ENCODE results near the gene FAM117A. TPM values are rescaled to one million over a fixed set of nuclear protein-coding genes. Genes with fewer than 3 reads are reported as not detected.

Gene FAM117A
- total RNA-seq, 2 donors from 2014 or later, result 25.8 TPM

DNA sequence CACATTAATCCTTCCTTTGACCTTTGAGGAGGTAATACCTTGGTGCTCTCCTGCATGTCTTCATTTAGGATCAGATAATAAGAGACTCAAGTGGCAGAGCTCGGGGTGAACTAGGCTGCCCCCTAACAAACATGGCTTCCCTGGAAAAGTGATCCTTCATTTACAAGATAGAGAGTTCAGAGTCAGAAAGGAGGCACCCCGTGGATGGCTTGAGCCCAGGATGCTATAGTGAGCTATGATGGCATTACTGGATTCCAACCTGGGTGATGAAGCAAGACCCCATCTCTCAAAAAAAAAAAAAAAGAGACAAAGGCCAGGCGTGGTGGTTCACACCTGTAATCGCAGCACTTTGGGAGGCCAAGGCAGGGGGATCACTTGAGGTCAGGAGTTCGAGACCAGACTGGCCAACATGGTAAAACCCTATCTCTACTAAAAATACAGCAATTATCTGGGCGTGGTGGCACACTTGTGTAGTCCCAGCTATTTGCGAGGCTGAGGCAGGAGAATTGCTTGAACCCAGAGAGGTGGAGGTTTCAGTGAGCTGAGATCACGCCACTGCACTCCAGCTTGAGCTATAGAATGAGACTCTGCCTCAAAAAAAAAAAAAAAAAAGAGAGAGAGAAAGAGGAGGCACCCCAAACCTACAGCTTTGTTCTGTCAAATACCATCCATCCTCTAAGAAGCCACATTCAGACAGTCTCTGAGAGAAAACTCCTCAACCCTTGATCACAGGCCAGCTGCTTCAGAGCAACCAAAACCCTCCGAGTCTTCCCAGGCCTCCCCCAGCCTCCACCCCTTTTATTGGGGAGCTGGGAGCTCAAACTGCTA is 7.4 kb downstream of the FAM117A start:
- peak overlapping the region; percentile 12 for H3K4me3 Mint-ChIP-seq
- ATAC-seq (replicated peaks), result no peak
- H3K36me3 Mint-ChIP-seq (ENCODE audit: low read depth), result peaks cover 39% of the 10 kb centered on the region
- H3K27ac Mint-ChIP-seq, result peak overlapping the region; percentile 53
- no peaks in the 10 kb centered on the region for H3K9me3 Mint-ChIP-seq
- no peaks in the 10 kb centered on the region for H3K27me3 Mint-ChIP-seq
- peaks cover 46% of the 10 kb centered on the region for H3K4me1 Mint-ChIP-seq

DNA sequence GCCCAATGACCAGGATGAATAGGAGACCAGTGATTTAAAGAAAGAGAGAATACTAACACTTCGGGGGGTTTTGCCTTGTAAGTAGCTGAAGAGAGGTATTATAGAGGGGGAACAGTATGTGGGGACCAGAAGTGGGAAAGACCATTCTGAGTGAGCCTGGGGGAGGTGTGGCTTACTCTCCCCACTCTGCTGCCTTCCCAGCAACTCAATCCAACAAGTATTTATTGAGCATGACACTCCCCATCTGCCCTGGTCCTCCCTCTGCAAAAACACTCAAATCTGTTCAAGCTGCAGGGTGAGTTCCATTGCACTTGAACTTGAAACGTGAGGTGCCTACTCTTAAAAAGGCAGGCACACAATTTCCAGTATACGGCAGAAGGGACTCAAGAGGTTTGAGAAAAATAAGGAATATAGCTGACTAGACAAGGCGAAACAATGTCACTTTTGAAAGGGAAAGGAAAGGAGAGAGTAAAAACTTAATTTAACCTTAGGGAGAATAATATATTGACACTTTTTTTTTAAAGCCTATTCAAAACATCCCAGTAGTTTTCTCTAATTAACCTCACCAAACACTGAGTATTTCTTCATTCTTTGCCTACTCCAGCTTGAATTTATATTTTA is 8.2 kb downstream of the FAM117A start:
- peak overlapping the region; percentile 12 for H3K4me3 Mint-ChIP-seq
- H3K36me3 Mint-ChIP-seq (ENCODE audit: low read depth), result peaks cover 39% of the 10 kb centered on the region
- H3K27me3 Mint-ChIP-seq, result no peaks in the 10 kb centered on the region
- peaks cover 42% of the 10 kb centered on the region for H3K4me1 Mint-ChIP-seq
- no peak for ATAC-seq (replicated peaks)
- peak overlapping the region; percentile 53 for H3K27ac Mint-ChIP-seq
- H3K9me3 Mint-ChIP-seq, result no peaks in the 10 kb centered on the region

DNA sequence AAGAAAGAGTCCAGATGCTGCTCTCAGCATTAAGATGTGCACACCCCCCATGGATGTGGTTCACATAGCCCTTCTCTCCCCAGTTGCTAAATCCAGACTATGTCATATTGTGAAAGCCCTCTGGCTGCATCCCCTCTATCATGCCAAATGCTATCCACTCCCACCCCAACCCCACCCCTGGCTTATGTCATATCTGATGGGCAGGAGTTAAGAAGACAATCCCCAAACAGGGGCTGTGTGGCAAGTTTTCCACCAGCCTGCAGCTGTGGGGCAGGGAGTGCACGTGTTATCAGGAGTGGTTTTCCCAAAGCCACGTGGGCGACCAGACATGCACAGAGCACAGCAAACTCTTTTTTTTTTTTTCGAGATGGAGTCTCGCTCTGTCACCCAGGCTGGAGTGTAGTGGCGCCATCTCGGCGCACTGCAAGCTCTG is 10.0 kb downstream of the FAM117A start:
- Mint-ChIP-seq H3K27ac (peak overlapping the region; percentile 55), H3K9me3 (no peaks in the 10 kb centered on the region), H3K4me1 (peaks cover 38% of the 10 kb centered on the region), H3K4me3 (peak overlapping the region; percentile 21), H3K36me3 (ENCODE audit: low read depth) (peaks cover 31% of the 10 kb centered on the region), H3K27me3 (no peaks in the 10 kb centered on the region)
- ATAC-seq (replicated peaks), result no peak

DNA sequence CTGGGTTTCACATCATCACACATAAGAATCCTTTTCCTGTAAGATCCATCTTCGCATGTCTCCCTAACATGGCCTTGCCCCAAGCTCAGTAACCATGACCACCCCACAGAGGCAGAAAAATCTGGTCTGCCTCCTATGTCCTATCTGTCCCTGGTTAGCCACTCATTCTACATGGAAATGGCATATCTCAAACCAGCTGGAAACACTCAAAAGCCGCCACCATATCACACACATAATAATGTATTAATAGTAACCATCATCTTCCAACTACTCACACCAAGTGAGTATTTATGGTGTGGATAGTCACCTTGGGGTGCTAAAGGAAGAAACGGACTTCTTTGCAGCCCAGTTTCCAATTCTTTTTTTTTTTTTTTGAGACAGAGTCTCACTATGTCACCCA is 11.4 kb downstream of the FAM117A start:
- Mint-ChIP-seq H3K36me3 (ENCODE audit: low read depth) (peaks cover 26% of the 10 kb centered on the region), H3K4me1 (peaks cover 46% of the 10 kb centered on the region), H3K4me3 (peak overlapping the region; percentile 21), H3K9me3 (no peaks in the 10 kb centered on the region), H3K27ac (peak overlapping the region; percentile 55), H3K27me3 (no peaks in the 10 kb centered on the region)
- ATAC-seq (replicated peaks), result no peak

DNA sequence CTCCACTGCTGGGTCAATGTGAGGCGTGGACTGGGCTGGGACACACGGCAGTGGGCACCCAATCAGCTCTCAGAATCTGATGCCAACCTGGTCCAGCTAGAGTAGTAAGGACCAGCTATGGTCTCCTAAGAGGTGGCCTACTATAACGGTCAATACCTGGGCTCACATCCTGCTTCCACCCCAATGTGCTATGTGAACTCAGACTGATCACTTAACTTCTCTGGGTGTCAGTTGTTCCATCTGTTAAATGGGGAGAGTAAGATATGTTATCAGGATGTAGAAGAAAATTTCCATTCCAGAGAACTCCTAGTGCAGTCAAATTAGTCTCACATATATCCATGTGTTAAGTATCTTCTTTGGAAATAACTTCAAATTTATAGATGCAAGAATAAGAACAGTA is 14.2 kb downstream of the FAM117A start:
- peaks cover 21% of the 10 kb centered on the region for H3K36me3 Mint-ChIP-seq (ENCODE audit: low read depth)
- H3K27ac Mint-ChIP-seq, result peak overlapping the region; percentile 34
- peak overlapping the region; percentile 25 for H3K4me3 Mint-ChIP-seq
- no peak for ATAC-seq (replicated peaks)
- H3K9me3 Mint-ChIP-seq, result no peaks in the 10 kb centered on the region
- peaks cover 59% of the 10 kb centered on the region for H3K4me1 Mint-ChIP-seq
- no peaks in the 10 kb centered on the region for H3K27me3 Mint-ChIP-seq

DNA sequence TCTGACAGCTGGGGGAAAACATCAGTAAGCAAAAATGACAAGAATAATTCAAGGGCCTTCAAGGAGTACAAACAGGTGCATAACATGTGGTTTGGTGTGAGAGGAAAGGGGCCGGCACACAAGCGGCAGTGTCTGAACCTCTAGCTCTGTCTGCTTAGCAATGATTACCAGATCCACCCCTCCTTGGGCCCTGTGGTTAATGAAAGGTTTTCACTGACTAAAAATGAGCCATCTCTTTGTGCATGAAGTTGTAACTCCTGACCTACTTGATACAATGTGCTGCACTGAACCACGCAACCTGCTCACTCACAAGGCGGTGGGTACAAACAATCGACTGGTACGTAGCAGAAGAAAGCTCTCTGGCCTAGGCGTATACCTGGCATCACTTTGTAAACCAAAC is 15.1 kb downstream of the FAM117A start:
- ATAC-seq (replicated peaks), result peak; percentile 90
- H3K36me3 Mint-ChIP-seq (ENCODE audit: low read depth), result peaks cover 21% of the 10 kb centered on the region
- H3K4me1 Mint-ChIP-seq, result peaks cover 56% of the 10 kb centered on the region
- H3K4me3 Mint-ChIP-seq, result peak overlapping the region; percentile 84
- no peaks in the 10 kb centered on the region for H3K9me3 Mint-ChIP-seq
- peak overlapping the region; percentile 92 for H3K27ac Mint-ChIP-seq
- H3K27me3 Mint-ChIP-seq, result no peaks in the 10 kb centered on the region

DNA sequence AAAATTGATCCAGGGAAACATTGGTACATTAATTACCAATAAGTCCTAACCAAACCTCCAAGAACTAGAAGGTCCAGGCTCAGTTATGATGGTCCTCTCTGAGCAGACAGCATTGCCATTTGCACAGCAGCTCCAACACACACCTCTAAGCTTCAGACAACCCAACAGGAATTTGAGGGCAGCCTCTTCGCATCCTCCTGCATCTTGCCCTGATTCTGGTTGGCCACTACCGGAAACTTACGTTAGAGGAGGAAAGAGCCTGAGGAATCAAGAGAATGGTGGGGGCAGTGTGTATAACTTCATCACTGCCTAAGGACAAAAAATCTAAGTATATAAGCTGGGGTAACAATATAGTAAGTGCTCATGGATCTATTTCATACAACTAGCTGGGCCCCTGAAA is 15.7 kb downstream of the FAM117A start:
- Mint-ChIP-seq H3K4me1 (peaks cover 55% of the 10 kb centered on the region), H3K27ac (peak overlapping the region; percentile 92), H3K36me3 (ENCODE audit: low read depth) (peaks cover 21% of the 10 kb centered on the region), H3K27me3 (no peaks in the 10 kb centered on the region), H3K4me3 (peak overlapping the region; percentile 84), H3K9me3 (no peaks in the 10 kb centered on the region)
- ATAC-seq (replicated peaks), result no peak

DNA sequence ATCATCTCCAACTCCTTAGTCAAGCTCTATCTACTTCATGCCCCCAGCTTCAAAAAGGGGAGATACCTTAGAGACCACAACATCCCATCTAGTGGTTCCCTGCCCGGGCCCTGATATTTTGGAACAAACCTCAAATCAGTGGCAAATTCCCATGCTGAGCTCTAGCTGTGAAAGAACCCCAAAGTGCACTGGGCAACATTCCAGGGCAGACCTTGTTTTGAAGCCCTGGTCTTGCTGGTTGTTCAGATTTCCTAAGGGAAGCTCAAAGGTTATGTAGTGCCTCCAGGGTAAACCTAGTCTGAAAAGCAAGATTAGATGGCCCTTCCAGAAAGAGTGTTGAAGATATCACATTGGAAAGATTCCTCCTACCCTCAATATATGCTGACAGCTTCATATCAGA is 16.3 kb downstream of the FAM117A start:
- peaks cover 21% of the 10 kb centered on the region for H3K36me3 Mint-ChIP-seq (ENCODE audit: low read depth)
- H3K4me3 Mint-ChIP-seq, result peak overlapping the region; percentile 84
- no peaks in the 10 kb centered on the region for H3K27me3 Mint-ChIP-seq
- H3K9me3 Mint-ChIP-seq, result no peaks in the 10 kb centered on the region
- ATAC-seq (replicated peaks), result no peak
- H3K27ac Mint-ChIP-seq, result peak overlapping the region; percentile 85
- H3K4me1 Mint-ChIP-seq, result peaks cover 60% of the 10 kb centered on the region

DNA sequence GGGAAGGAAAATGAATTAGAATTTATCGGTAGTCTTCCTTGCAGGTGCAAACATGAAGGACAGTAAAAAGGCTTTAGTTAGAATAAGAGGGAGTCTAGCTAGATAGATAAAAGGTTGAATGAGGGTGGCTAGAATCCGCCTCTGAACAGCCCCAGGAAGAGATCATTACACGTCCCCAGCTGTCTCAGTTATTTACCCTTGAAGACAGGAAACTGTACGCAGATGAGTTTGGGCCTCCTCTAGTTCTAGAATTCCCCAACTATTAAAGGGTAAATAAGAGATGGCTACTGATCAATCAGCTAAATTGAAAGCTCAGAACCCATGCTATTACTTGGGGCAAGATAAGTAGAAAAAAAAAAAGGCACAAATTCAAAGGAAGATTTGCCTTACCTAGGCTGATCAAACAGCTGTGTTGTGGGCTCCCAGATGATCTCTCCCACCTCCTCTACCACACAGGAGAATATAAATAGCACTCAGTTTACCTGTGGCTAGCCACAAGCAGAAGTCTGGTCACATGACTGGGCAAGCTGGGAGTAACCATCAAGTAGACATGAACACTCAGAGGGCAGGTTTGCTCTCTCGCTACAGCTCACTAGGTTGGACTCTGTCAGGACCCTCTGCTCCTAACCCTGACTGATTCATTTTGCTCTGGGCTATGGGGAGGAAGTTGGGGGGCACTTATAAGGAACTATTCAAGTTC is 17.0 kb downstream of the FAM117A start:
- H3K36me3 Mint-ChIP-seq (ENCODE audit: low read depth), result peaks cover 21% of the 10 kb centered on the region

DNA sequence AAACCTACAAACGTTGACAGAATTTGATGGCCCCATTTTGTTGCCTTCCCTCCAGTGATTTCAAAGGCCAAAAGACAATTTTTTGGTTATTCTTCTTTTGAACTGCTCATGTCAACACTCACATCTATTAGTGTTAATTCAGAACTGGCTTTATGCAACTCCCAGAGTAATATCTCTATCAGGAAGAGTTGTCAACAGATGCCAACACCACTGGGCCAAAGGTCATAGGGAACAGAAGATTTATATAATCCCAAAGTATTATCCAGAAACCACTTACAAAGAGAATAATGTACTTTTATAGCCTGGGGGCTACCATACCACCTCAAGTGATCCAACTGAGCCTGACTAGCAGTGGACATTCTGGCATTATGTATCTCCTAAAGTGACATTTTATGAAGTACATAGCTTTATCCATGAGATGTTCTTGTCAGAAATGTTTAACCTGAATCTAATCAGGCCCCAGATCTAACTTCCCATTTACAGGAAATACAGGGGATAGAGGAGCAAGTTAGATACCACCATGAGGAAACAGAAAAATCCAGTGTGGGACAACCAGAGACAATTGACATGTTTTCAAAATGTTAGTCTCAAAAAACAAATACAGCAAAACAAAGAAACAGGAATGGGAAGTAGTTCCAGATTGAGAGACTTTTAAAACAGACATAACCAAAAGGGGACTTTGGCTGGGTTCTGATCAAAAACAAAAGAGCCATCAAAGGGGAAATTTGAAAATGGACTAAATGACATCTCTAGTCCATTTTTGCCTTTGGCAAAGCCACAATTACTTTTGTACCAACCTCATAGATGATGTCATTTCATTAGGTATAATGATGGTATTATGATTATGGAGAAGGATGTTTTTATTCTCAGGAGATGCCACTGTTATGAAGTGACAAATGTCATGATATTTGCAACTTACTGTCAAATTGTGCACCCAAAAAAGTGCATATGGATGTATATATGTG is 18.5 kb downstream of the FAM117A start:
- peak; percentile 13 for ATAC-seq (replicated peaks)
- peak overlapping the region; percentile 84 for H3K4me3 Mint-ChIP-seq
- H3K27me3 Mint-ChIP-seq, result no peaks in the 10 kb centered on the region
- H3K27ac Mint-ChIP-seq, result peak overlapping the region; percentile 85
- H3K36me3 Mint-ChIP-seq (ENCODE audit: low read depth), result peaks cover 21% of the 10 kb centered on the region
- H3K9me3 Mint-ChIP-seq, result no peaks in the 10 kb centered on the region
- peaks cover 71% of the 10 kb centered on the region for H3K4me1 Mint-ChIP-seq

More for the DNA sequence above, 17.0 kb downstream of the FAM117A start:
- Mint-ChIP-seq H3K4me1 (peaks cover 60% of the 10 kb centered on the region), H3K4me3 (peak overlapping the region; percentile 84), H3K27ac (peak overlapping the region; percentile 85), H3K9me3 (no peaks in the 10 kb centered on the region), H3K27me3 (no peaks in the 10 kb centered on the region)
- ATAC-seq (replicated peaks), result peak; percentile 45

DNA sequence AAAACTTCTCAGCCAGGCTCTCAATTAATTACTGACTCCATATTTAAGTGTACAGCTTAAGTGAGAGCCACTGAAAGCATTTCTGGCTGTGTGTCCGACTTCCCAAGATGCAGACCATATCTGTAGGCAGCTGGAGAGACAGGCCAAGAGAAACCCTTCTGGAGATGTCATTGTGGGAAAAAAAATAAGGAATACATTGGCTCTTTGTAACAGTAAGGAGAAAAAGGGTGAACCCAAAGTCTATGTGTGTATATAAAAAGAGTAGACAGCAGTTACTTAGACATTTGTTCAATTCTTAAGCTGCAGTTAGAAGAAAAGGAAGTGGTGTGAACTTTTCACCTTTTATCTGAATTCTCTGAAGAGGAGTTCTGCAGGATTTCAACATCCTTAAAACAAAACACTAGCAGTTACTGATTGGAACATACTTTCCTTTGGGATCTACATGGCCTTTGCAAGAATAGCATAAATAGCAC is 21.7 kb downstream of the FAM117A start:
- peak overlapping the region; percentile 95 for H3K4me3 Mint-ChIP-seq
- peaks cover 22% of the 10 kb centered on the region for H3K36me3 Mint-ChIP-seq (ENCODE audit: low read depth)
- no peaks in the 10 kb centered on the region for H3K27me3 Mint-ChIP-seq
- ATAC-seq (replicated peaks), result no peak
- H3K4me1 Mint-ChIP-seq, result peaks cover 76% of the 10 kb centered on the region
- H3K27ac Mint-ChIP-seq, result peak overlapping the region; percentile 98
- H3K9me3 Mint-ChIP-seq, result no peaks in the 10 kb centered on the region

DNA sequence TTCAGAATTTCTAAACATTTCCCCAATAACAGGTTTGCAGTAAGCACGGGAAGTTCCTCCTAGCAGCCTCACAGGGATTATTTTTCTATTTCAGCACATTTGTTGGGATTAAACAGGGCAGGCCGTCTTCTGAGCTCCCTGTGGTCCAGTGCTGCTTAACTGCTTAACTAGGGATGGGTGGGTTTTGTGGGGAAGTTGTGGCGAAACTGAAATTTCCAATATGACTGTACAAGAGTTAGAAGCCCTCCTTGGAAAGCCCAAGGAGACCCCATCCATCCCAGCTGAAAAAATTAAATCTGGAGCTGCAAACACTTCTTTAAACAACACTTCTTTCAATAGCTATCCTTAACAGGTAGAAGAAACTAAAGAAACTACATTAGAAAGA is 22.2 kb downstream of the FAM117A start:
- no peaks in the 10 kb centered on the region for H3K27me3 Mint-ChIP-seq
- no peak for ATAC-seq (replicated peaks)
- H3K4me3 Mint-ChIP-seq, result peak overlapping the region; percentile 95
- H3K36me3 Mint-ChIP-seq (ENCODE audit: low read depth), result peaks cover 22% of the 10 kb centered on the region
- H3K4me1 Mint-ChIP-seq, result peaks cover 76% of the 10 kb centered on the region
- H3K27ac Mint-ChIP-seq, result peak overlapping the region; percentile 98
- H3K9me3 Mint-ChIP-seq, result no peaks in the 10 kb centered on the region

DNA sequence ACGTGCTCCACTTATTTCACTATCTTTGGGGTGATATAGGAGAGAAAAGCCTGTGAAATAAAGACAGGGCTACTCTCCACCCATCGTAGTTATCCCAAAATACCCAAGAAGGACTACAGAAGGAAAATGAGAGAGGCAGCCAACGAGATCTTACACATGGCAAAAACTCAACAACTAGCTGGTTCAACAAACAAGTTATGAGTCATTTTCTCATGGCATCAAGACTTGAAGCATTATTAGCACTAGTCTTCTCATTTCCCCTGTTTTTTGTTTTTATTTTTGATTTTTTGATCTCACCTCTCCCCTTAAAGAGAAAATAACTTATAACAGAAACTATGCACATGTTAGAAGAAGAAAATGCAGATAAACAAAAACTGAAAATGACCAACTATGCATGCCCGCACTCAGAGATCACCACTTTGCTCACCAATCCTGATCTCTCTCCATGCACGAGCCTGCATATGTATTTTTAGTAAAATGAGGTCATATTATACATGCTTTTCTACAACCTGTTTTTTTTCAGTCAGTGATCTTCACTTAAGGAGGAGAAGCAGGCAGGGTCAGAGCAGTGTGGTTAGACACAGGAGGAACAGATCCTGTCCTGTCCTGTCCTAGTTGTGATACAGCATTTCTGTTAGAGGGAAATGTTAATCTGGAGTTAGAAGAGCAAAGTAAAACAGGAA is 22.8 kb downstream of the FAM117A start:
- Mint-ChIP-seq H3K36me3 (ENCODE audit: low read depth) (peaks cover 19% of the 10 kb centered on the region), H3K4me1 (peaks cover 74% of the 10 kb centered on the region), H3K27ac (peak overlapping the region; percentile 98)

More for the DNA sequence above, 22.8 kb downstream of the FAM117A start:
- peak; percentile 30 for ATAC-seq (replicated peaks)
- Mint-ChIP-seq H3K9me3 (no peaks in the 10 kb centered on the region), H3K4me3 (peak overlapping the region; percentile 95), H3K27me3 (no peaks in the 10 kb centered on the region)
